ENCODE results near the gene LIFR. TPM values are rescaled to one million over a fixed set of nuclear protein-coding genes. Genes with fewer than 3 reads are reported as not detected.

LIFR gene
- total and polyA plus RNA-seq, 5 donors from 2014 or later = not detected

GRCh38 chr5:38448568-38449350, 107.7 kb downstream of the LIFR start:
- Mint-ChIP-seq H3K36me3 (no peaks in the 10 kb centered on the region), H3K27me3 (peaks cover 58% of the 10 kb centered on the region), H3K27ac (no peak overlapping the region), H3K4me1 (peaks cover 13 to 27% (median 23%) of the 10 kb centered on the region in 4 donors), H3K4me3 (no peak overlapping the region), H3K9me3 (peaks cover 0 to 2% (median 0%) of the 10 kb centered on the region in 7 donors)
- ATAC-seq (ENCODE audit: low read depth in 2 of 2) (no peak), DNase-seq (no peak)
- H3K4me3 ChIP-seq (ENCODE audit: low read depth, low read length) = no peak overlapping the region
- H3K36me3 ChIP-seq (ENCODE audit: control insufficient read depth, insufficient read depth, low read length) = no peaks in the 10 kb centered on the region
- H3K4me1 ChIP-seq (ENCODE audit: control insufficient read depth, insufficient read depth, low read length, poor library complexity, severe bottlenecking) = peaks cover 12% of the 10 kb centered on the region
- H3K27ac ChIP-seq (ENCODE audit: insufficient read depth, low read length, poor library complexity, severe bottlenecking) = no peak overlapping the region
- peaks cover 26% of the 10 kb centered on the region for H3K27me3 ChIP-seq (ENCODE audit: control insufficient read depth, insufficient read depth, low read length)
- no peaks in the 10 kb centered on the region for H3K9me3 ChIP-seq (ENCODE audit: control insufficient read depth in 2 of 2, low read length in 2 of 2)

DNA sequence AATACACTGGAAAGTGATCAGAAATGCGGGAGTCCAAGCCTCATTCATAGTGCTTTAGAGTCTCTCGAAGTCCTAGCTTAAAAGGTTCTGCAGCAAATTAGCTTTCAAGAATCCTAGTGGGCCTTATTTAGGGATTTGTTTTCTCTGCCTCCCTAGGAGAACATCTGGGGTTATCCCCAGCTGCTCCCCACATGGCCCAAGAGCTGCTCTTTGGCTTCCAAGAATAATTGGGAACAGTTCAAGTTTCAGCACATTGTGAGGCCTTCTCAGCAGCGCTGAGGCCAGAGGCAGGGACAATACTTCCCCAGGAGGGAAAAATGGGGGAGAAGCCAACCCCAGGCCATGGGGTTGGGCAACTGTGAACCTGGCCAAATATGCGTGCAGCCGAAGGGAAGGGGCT, 108.7 kb downstream of the LIFR start:
- Mint-ChIP-seq H3K36me3 (no peaks in the 10 kb centered on the region), H3K4me3 (no peak overlapping the region), H3K27me3 (peaks cover 51% of the 10 kb centered on the region), H3K9me3 (peaks cover 0 to 2% (median 0%) of the 10 kb centered on the region in 7 donors), H3K4me1 (peaks cover 6 to 17% (median 13%) of the 10 kb centered on the region in 4 donors), H3K27ac (no peak overlapping the region)
- H3K4me1 ChIP-seq (ENCODE audit: control insufficient read depth, insufficient read depth, low read length, poor library complexity, severe bottlenecking) = peaks cover 3% of the 10 kb centered on the region
- DNase-seq (no peak), ATAC-seq (ENCODE audit: low read depth in 2 of 2) (no peak)
- no peaks in the 10 kb centered on the region for H3K9me3 ChIP-seq (ENCODE audit: control insufficient read depth in 2 of 2, low read length in 2 of 2)
- peaks cover 26% of the 10 kb centered on the region for H3K27me3 ChIP-seq (ENCODE audit: control insufficient read depth, insufficient read depth, low read length)
- H3K36me3 ChIP-seq (ENCODE audit: control insufficient read depth, insufficient read depth, low read length) = no peaks in the 10 kb centered on the region
- no peak overlapping the region for H3K4me3 ChIP-seq (ENCODE audit: low read depth, low read length)
- H3K27ac ChIP-seq (ENCODE audit: insufficient read depth, low read length, poor library complexity, severe bottlenecking) = no peak overlapping the region

DNA sequence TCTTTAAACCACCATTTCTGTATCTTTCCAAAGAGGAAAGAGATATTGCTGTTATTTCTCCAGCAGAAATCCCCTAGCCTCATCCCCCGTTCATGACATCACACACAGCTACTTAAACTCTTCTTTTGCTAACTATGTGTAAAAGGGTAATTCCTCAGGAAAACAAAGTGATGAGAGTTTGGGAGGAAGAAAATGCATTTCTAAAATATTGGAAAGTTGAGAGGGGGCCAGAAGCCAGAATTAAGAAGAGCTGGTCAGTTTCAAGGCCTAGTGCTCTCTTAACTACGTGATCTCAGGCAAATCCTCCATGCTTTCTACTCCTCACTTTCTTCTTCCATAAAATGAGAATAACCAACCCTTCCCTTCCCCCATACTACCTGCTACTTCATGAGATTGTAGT, 109.4 kb downstream of the LIFR start:
- H3K9me3 ChIP-seq (ENCODE audit: control insufficient read depth in 2 of 2, low read length in 2 of 2) = no peaks in the 10 kb centered on the region
- peaks cover 0 to 2% (median 0%) of the 10 kb centered on the region in 7 donors for H3K9me3 Mint-ChIP-seq
- no peak overlapping the region for H3K4me3 ChIP-seq (ENCODE audit: low read depth, low read length)
- no peak for DNase-seq
- no peaks in the 10 kb centered on the region for H3K36me3 ChIP-seq (ENCODE audit: control insufficient read depth, insufficient read depth, low read length)
- peaks cover 24% of the 10 kb centered on the region for H3K27me3 ChIP-seq (ENCODE audit: control insufficient read depth, insufficient read depth, low read length)
- no peak overlapping the region for H3K27ac Mint-ChIP-seq
- H3K27ac ChIP-seq (ENCODE audit: insufficient read depth, low read length, poor library complexity, severe bottlenecking) = no peak overlapping the region
- H3K36me3 Mint-ChIP-seq = no peaks in the 10 kb centered on the region
- H3K4me1 Mint-ChIP-seq = peaks cover 0 to 10% (median 7%) of the 10 kb centered on the region in 4 donors
- no peak overlapping the region for H3K4me3 Mint-ChIP-seq
- H3K4me1 ChIP-seq (ENCODE audit: control insufficient read depth, insufficient read depth, low read length, poor library complexity, severe bottlenecking) = no peaks in the 10 kb centered on the region
- peaks cover 47% of the 10 kb centered on the region for H3K27me3 Mint-ChIP-seq
- no peak for ATAC-seq (ENCODE audit: low read depth in 2 of 2)

GRCh38 chr5:38446029-38446522, 110.4 kb downstream of the LIFR start:
- DNase-seq (no peak), ATAC-seq (ENCODE audit: low read depth in 2 of 2) (no peak)
- H3K4me1 Mint-ChIP-seq = peaks cover 0 to 9% (median 6%) of the 10 kb centered on the region in 4 donors
- H3K27me3 Mint-ChIP-seq = peaks cover 52% of the 10 kb centered on the region
- no peak overlapping the region for H3K4me3 ChIP-seq (ENCODE audit: low read depth, low read length)
- peaks cover 22% of the 10 kb centered on the region for H3K27me3 ChIP-seq (ENCODE audit: control insufficient read depth, insufficient read depth, low read length)
- no peaks in the 10 kb centered on the region for H3K9me3 ChIP-seq (ENCODE audit: control insufficient read depth in 2 of 2, low read length in 2 of 2)
- H3K4me3 Mint-ChIP-seq = no peak overlapping the region
- no peaks in the 10 kb centered on the region for H3K36me3 ChIP-seq (ENCODE audit: control insufficient read depth, insufficient read depth, low read length)
- no peaks in the 10 kb centered on the region for H3K36me3 Mint-ChIP-seq
- no peaks in the 10 kb centered on the region for H3K4me1 ChIP-seq (ENCODE audit: control insufficient read depth, insufficient read depth, low read length, poor library complexity, severe bottlenecking)
- no peak overlapping the region for H3K27ac Mint-ChIP-seq
- no peak overlapping the region for H3K27ac ChIP-seq (ENCODE audit: insufficient read depth, low read length, poor library complexity, severe bottlenecking)
- H3K9me3 Mint-ChIP-seq = peaks cover 0 to 2% (median 0%) of the 10 kb centered on the region in 7 donors

DNA sequence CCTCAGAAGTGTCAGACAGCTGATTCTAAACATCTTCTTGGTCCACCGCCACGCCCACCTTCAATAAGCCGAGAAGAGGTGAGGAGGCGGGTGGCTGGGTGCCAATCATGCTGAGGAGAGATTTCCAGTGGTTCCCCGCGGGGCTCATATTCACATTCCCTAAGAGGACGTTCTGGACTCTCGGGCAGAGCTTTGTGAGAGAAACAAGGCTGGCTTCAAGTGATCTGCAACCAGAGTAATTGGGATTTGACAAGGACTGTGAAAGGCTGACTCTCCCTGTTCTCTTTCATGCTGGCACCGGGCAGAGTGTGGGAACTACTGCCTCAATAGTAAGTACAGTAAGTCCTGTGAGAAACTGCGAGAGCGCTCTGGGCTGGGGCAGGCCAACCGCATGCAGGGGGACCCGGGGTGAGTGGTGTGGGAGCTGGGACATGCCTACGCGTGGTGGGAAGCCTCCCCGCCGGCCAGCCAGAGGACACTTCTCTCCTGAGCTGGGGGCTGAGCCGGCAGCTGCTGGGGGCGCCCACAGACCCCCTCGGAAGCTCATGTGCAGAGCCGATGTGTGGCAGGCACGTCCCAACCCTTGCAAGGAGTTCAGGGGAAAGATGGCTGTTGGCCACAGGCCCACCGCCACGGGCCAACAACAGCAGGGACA, 110.9 kb downstream of the LIFR start:
- Mint-ChIP-seq H3K27me3 (peaks cover 52% of the 10 kb centered on the region), H3K4me3 (no peak overlapping the region), H3K9me3 (peaks cover 0 to 2% (median 0%) of the 10 kb centered on the region in 7 donors), H3K4me1 (peaks cover 0 to 6% (median 3%) of the 10 kb centered on the region in 4 donors), H3K36me3 (no peaks in the 10 kb centered on the region), H3K27ac (no peak overlapping the region)
- peaks cover 20% of the 10 kb centered on the region for H3K27me3 ChIP-seq (ENCODE audit: control insufficient read depth, insufficient read depth, low read length)
- ATAC-seq (ENCODE audit: low read depth in 2 of 2) = no peak
- H3K27ac ChIP-seq (ENCODE audit: insufficient read depth, low read length, poor library complexity, severe bottlenecking) = no peak overlapping the region
- H3K9me3 ChIP-seq (ENCODE audit: control insufficient read depth in 2 of 2, low read length in 2 of 2) = no peaks in the 10 kb centered on the region
- H3K4me3 ChIP-seq (ENCODE audit: low read depth, low read length) = no peak overlapping the region
- no peak for DNase-seq
- no peaks in the 10 kb centered on the region for H3K36me3 ChIP-seq (ENCODE audit: control insufficient read depth, insufficient read depth, low read length)
- no peaks in the 10 kb centered on the region for H3K4me1 ChIP-seq (ENCODE audit: control insufficient read depth, insufficient read depth, low read length, poor library complexity, severe bottlenecking)

DNA sequence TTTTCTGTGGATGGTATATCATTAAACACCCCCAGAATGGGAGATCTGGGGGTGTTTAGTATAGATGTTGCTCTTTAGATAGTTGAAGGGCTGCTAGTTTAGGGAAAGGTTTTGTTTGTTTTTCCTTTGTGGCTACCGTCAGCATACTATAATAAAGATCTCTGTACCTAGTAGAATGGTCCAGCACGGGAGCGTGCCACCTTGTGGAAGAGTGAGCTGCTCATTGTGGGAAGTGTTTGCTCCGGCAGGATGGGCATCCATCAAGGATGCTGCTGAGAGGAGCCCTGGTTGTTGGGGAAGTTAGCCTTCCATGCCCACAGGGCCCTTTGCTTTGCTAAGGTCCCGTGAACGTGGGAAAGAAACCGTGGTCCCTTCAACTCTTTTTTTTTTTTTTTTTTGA, 113.1 kb downstream of the LIFR start:
- peaks cover 9% of the 10 kb centered on the region for H3K27me3 ChIP-seq (ENCODE audit: control insufficient read depth, insufficient read depth, low read length)
- Mint-ChIP-seq H3K36me3 (no peaks in the 10 kb centered on the region), H3K9me3 (peaks cover 0 to 2% (median 0%) of the 10 kb centered on the region in 7 donors), H3K4me3 (no peak overlapping the region), H3K27ac (no peak overlapping the region), H3K4me1 (peaks cover 0 to 3% (median under 1%) of the 10 kb centered on the region in 4 donors), H3K27me3 (peaks cover 45% of the 10 kb centered on the region)
- H3K4me1 ChIP-seq (ENCODE audit: control insufficient read depth, insufficient read depth, low read length, poor library complexity, severe bottlenecking) = no peaks in the 10 kb centered on the region
- H3K4me3 ChIP-seq (ENCODE audit: low read depth, low read length) = no peak overlapping the region
- H3K9me3 ChIP-seq (ENCODE audit: control insufficient read depth in 2 of 2, low read length in 2 of 2) = no peaks in the 10 kb centered on the region
- DNase-seq = no peak
- no peak for ATAC-seq (ENCODE audit: low read depth in 2 of 2)
- no peaks in the 10 kb centered on the region for H3K36me3 ChIP-seq (ENCODE audit: control insufficient read depth, insufficient read depth, low read length)
- no peak overlapping the region for H3K27ac ChIP-seq (ENCODE audit: insufficient read depth, low read length, poor library complexity, severe bottlenecking)

GRCh38 chr5:38442247-38442573, 114.2 kb downstream of the LIFR start:
- H3K27me3 ChIP-seq (ENCODE audit: control insufficient read depth, insufficient read depth, low read length) = peaks cover 9% of the 10 kb centered on the region
- Mint-ChIP-seq H3K27me3 (peaks cover 39% of the 10 kb centered on the region), H3K36me3 (no peaks in the 10 kb centered on the region), H3K9me3 (peaks cover 0 to 4% (median 0%) of the 10 kb centered on the region in 7 donors), H3K4me3 (no peak overlapping the region), H3K27ac (no peak overlapping the region), H3K4me1 (peaks cover 0 to 3% (median under 1%) of the 10 kb centered on the region in 4 donors)
- H3K27ac ChIP-seq (ENCODE audit: insufficient read depth, low read length, poor library complexity, severe bottlenecking) = no peak overlapping the region
- H3K4me1 ChIP-seq (ENCODE audit: control insufficient read depth, insufficient read depth, low read length, poor library complexity, severe bottlenecking) = no peaks in the 10 kb centered on the region
- no peaks in the 10 kb centered on the region for H3K9me3 ChIP-seq (ENCODE audit: control insufficient read depth in 2 of 2, low read length in 2 of 2)
- H3K36me3 ChIP-seq (ENCODE audit: control insufficient read depth, insufficient read depth, low read length) = no peaks in the 10 kb centered on the region
- H3K4me3 ChIP-seq (ENCODE audit: low read depth, low read length) = no peak overlapping the region
- DNase-seq (no peak), ATAC-seq (ENCODE audit: low read depth in 2 of 2) (no peak)
